Astrocyte (in vitro differentiated cells and primary cell): ENCODE measurements around the gene DGCR2. TPM values are rescaled to one million over a fixed set of nuclear protein-coding genes. Genes with fewer than 3 reads are reported as not detected.

Experiments used
- DNase-seq: peaks from one replicate; pipeline ENCODE4 v3.0.0-alpha.2; 2010; ENCODE audit warnings: low read depth
- FAIRE-seq: peaks from 2 replicates; lab custom pipeline; 2011; peaks lifted over from hg19 to GRCh38; lab: Jason Lieb, UNC
- H2AFZ ChIP-seq: 2 replicates; pipeline ENCODE4 v1.6.0; 2012; ENCODE audit warnings: low read depth, low read length, inconsistent platforms
- H3K27ac ChIP-seq: 2 replicates; pipeline ENCODE4 v1.5.1; 2011; ENCODE audit warnings: low read depth, low read length, inconsistent platforms
- H3K27me3 ChIP-seq: 2 replicates; pipeline ENCODE4 v1.6.0; 2011; ENCODE audit warnings: low read length, inconsistent platforms; ENCODE audit not compliant: insufficient read depth
- H3K36me3 ChIP-seq: 2 replicates; pipeline ENCODE4 v1.5.1; 2011; ENCODE audit warnings: low read length, inconsistent platforms; ENCODE audit not compliant: insufficient read depth
- H3K4me1 ChIP-seq: 2 replicates; pipeline ENCODE4 v1.5.1; 2011; ENCODE audit warnings: low read length, inconsistent platforms; ENCODE audit not compliant: insufficient read depth
- H3K4me2 ChIP-seq: 2 replicates; pipeline ENCODE4 v1.6.0; 2012; ENCODE audit warnings: low read length, inconsistent platforms
- H3K4me3 ChIP-seq: 2 replicates; pipeline ENCODE4 v1.5.1; 2011; ENCODE audit warnings: low read depth, mild to moderate bottlenecking, low read length, inconsistent platforms; ENCODE audit not compliant: insufficient read depth
- H3K79me2 ChIP-seq: 2 replicates; pipeline ENCODE4 v1.6.0; 2012; ENCODE audit warnings: mild to moderate bottlenecking, low read length, inconsistent platforms; ENCODE audit not compliant: insufficient read depth
- H3K9ac ChIP-seq: 2 replicates; pipeline ENCODE4 v1.6.0; 2012; ENCODE audit warnings: mild to moderate bottlenecking, low read length, inconsistent platforms
- H3K9me3 ChIP-seq: 2 replicates; pipeline ENCODE4 v1.5.1; 2012; ENCODE audit warnings: low read depth, mild to moderate bottlenecking, low read length, inconsistent platforms; ENCODE audit not compliant: insufficient read depth
- H4K20me1 ChIP-seq: 2 replicates; pipeline ENCODE4 v1.6.0; 2012; ENCODE audit warnings: low read length, inconsistent platforms; ENCODE audit not compliant: insufficient read depth
- H3K27ac Mint-ChIP-seq: one replicate; pipeline ENCODE4 v1.8.0; 2021; ENCODE audit warnings: mild to moderate bottlenecking, mixed read lengths; ENCODE audit not compliant: unreplicated experiment
- H3K27me3 Mint-ChIP-seq: one replicate; pipeline ENCODE4 v1.8.0; 2021; ENCODE audit warnings: low read depth, mixed read lengths; ENCODE audit not compliant: unreplicated experiment
- H3K36me3 Mint-ChIP-seq: one replicate; pipeline ENCODE4 v1.8.0; 2021; ENCODE audit warnings: low read depth, mixed read lengths; ENCODE audit not compliant: unreplicated experiment
- H3K4me1 Mint-ChIP-seq: one replicate; pipeline ENCODE4 v1.8.0; 2021; ENCODE audit warnings: low read depth, mixed read lengths; ENCODE audit not compliant: unreplicated experiment
- H3K4me3 Mint-ChIP-seq: one replicate; pipeline ENCODE4 v1.8.0; 2021; ENCODE audit warnings: mild to moderate bottlenecking, moderate library complexity, mixed read lengths; ENCODE audit not compliant: unreplicated experiment
- H3K9me3 Mint-ChIP-seq: one replicate; pipeline ENCODE4 v1.8.0; 2021; ENCODE audit warnings: mild to moderate bottlenecking, mixed read lengths; ENCODE audit not compliant: unreplicated experiment
- CTCF ChIP-seq: IDR thresholded peaks from 2 replicates; pipeline ENCODE4 v1.5.1; 2011; ENCODE audit warnings: low read depth, mild to moderate bottlenecking, inconsistent platforms, low read length, moderate library complexity; ENCODE audit not compliant: insufficient read depth
- EZH2 ChIP-seq: IDR thresholded peaks from 2 replicates; pipeline ENCODE4 v1.6.1; 2012; ENCODE audit warnings: mild to moderate bottlenecking, low read length, inconsistent platforms; ENCODE audit not compliant: insufficient read depth
- total RNA-seq: library from RNA; stranded (reverse); gene quantifications from 2 replicates; pipeline ENCODE4 v1.2.1, GENCODE V29; 2021

Gene DGCR2
- total RNA-seq, 1 donor from 2014 or later: 49.4 TPM

DNA sequence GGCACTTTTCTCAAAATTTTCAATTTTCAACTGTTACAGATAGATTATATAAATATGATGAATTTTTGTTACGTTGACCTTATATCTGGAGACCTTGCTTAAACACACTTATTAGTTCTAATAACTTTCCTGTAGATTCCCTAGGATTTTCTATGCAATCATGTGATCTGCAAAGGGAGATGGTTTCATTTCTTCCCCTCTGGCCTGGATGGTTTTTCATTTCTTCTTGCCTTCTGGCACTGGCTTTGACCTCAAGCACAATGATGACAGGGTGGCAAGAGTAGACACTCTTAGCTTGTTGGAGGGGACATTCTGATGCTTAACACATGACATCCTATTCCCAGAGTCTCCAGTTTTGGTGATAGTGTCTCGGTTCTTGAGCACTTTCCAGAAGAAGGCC, 75.9 kb downstream of the DGCR2 start:
- no peak for DNase-seq
- Histone ChIP-seq H3K36me3 (peaks cover 23% of the 10 kb centered on the region), H3K79me2 (no peaks in the 10 kb centered on the region), H3K9ac (no peak overlapping the region), H3K9me3 (no peaks in the 10 kb centered on the region), H3K4me3 (no peak overlapping the region), H3K27ac (no peak overlapping the region), H2AFZ (no peak overlapping the region), H3K4me2 (no peak overlapping the region), H4K20me1 (peaks cover 41% of the 10 kb centered on the region), H3K27me3 (no peaks in the 10 kb centered on the region), H3K4me1 (no peaks in the 10 kb centered on the region)
- TF ChIP-seq CTCF: no peak
- no peak for TF ChIP-seq EZH2
- no peak for FAIRE-seq
- Mint-ChIP-seq H3K27ac (no peak overlapping the region), H3K4me1 (peaks cover 3% of the 10 kb centered on the region), H3K27me3 (no peaks in the 10 kb centered on the region), H3K9me3 (no peaks in the 10 kb centered on the region), H3K36me3 (peaks cover 34% of the 10 kb centered on the region), H3K4me3 (no peak overlapping the region)

- H4K20me1 ChIP-seq: peaks cover 37% of the 10 kb centered on the region
- H3K27ac ChIP-seq: no peak overlapping the region
- no peaks in the 10 kb centered on the region for H3K27me3 Mint-ChIP-seq
- TF ChIP-seq CTCF (no peak), EZH2 (no peak)
- H3K4me1 ChIP-seq: no peaks in the 10 kb centered on the region
- H3K79me2 ChIP-seq: no peaks in the 10 kb centered on the region
- H3K9me3 ChIP-seq: no peaks in the 10 kb centered on the region
- H3K4me2 ChIP-seq: no peak overlapping the region
- H3K4me3 ChIP-seq: no peak overlapping the region
- H3K4me3 Mint-ChIP-seq: no peak overlapping the region
- H2AFZ ChIP-seq: no peak overlapping the region
- H3K9ac ChIP-seq: no peak overlapping the region
- FAIRE-seq: no peak
- peaks cover 37% of the 10 kb centered on the region for H3K36me3 Mint-ChIP-seq
- H3K27ac Mint-ChIP-seq: no peak overlapping the region
- H3K4me1 Mint-ChIP-seq: peaks cover 3% of the 10 kb centered on the region
- no peaks in the 10 kb centered on the region for H3K9me3 Mint-ChIP-seq
- no peak for DNase-seq
- H3K27me3 ChIP-seq: no peaks in the 10 kb centered on the region
- peaks cover 26% of the 10 kb centered on the region for H3K36me3 ChIP-seq
These were observed 77.1 kb downstream of the DGCR2 start for GRCh38 chr22:19045094-19045493.

GRCh38 chr22:19044381-19044780, 77.8 kb downstream of the DGCR2 start:
- no peak for FAIRE-seq

More at GRCh38 chr22:19044381-19044780, 77.8 kb downstream of the DGCR2 start:
- Histone ChIP-seq H3K4me3 (no peak overlapping the region), H3K4me1 (no peaks in the 10 kb centered on the region), H3K9ac (no peak overlapping the region), H3K4me2 (no peak overlapping the region), H4K20me1 (peaks cover 33% of the 10 kb centered on the region), H2AFZ (no peak overlapping the region), H3K36me3 (peaks cover 26% of the 10 kb centered on the region), H3K27ac (no peak overlapping the region), H3K79me2 (no peaks in the 10 kb centered on the region), H3K27me3 (no peaks in the 10 kb centered on the region), H3K9me3 (no peaks in the 10 kb centered on the region)
- no peak overlapping the region for H3K27ac Mint-ChIP-seq
- H3K4me1 Mint-ChIP-seq: no peaks in the 10 kb centered on the region
- H3K4me3 Mint-ChIP-seq: no peak overlapping the region
- DNase-seq: no peak
- no peaks in the 10 kb centered on the region for H3K27me3 Mint-ChIP-seq
- peaks cover 37% of the 10 kb centered on the region for H3K36me3 Mint-ChIP-seq
- TF ChIP-seq CTCF (no peak), EZH2 (no peak)
- no peaks in the 10 kb centered on the region for H3K9me3 Mint-ChIP-seq
